ENCODE results near the gene NRXN2. TPM values are rescaled to one million over a fixed set of nuclear protein-coding genes. Genes with fewer than 3 reads are reported as not detected.

The NRXN2 gene
- total RNA-seq, 2 donors from 2014 or later, result 0.85 to 1.4 TPM

DNA sequence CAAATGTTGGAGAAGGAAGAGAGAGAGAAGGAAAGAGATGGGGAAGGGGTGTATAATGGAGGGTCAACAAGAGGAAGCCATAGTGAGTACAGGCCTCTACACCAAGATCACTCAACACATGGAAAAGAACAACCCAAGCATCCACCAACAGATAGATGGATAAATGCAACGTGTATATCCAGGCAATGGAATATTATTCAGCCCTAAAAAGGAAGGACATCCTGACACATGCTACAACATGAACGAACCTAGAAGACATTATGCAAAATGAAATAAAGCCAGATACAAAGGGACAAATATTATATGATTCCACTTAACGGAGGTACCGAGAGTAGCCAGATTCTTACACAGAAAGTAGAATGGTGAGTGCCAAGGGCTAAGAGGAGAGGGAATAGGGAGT is 59.3 kb downstream of the NRXN2 start:
- DNase-seq (ENCODE audit: low spot score), result no peak
- Histone ChIP-seq H3K9me3 (no peaks in the 10 kb centered on the region), H3K27me3 (no peaks in the 10 kb centered on the region), H3K27ac (no peak overlapping the region), H3K36me3 (no peaks in the 10 kb centered on the region), H3K4me3 (no peak overlapping the region), H3K4me1 (peaks cover 0 to 20% of the 10 kb centered on the region in 2 donors)
- TF ChIP-seq, protein P1, sequence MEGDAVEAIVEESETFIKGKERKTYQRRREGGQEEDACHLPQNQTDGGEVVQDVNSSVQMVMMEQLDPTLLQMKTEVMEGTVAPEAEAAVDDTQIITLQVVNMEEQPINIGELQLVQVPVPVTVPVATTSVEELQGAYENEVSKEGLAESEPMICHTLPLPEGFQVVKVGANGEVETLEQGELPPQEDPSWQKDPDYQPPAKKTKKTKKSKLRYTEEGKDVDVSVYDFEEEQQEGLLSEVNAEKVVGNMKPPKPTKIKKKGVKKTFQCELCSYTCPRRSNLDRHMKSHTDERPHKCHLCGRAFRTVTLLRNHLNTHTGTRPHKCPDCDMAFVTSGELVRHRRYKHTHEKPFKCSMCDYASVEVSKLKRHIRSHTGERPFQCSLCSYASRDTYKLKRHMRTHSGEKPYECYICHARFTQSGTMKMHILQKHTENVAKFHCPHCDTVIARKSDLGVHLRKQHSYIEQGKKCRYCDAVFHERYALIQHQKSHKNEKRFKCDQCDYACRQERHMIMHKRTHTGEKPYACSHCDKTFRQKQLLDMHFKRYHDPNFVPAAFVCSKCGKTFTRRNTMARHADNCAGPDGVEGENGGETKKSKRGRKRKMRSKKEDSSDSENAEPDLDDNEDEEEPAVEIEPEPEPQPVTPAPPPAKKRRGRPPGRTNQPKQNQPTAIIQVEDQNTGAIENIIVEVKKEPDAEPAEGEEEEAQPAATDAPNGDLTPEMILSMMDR (IDR thresholded peaks at IDR 0.05), result no peak

DNA sequence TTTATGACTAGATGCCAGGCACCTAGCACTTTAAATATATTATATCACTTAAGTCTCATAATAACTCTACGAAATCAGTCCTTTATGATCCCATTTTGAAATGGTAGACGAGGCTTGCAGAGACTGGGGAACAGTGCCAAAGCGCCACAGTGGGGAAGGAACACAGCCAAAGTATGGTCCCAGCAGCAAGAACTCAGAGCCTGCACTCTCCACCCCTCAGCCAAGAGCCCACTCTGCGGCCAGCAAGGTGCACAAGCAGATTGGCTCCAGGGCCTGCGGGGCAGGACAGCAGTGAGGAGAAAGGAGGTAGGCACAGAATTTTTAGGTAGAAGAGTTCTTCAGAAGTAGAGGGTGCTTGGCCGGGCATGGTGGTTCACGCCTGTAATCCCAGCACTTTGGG is 61.4 kb downstream of the NRXN2 start:
- no peaks in the 10 kb centered on the region for H3K27me3 ChIP-seq
- H3K27ac ChIP-seq, result peak overlapping the region in 1 of 2 donors; percentile 30
- no peak for DNase-seq (ENCODE audit: low spot score)
- no peak overlapping the region for H3K4me3 ChIP-seq
- H3K9me3 ChIP-seq, result no peaks in the 10 kb centered on the region
- TF ChIP-seq, protein P1 (IDR thresholded peaks at IDR 0.05), result no peak
- H3K36me3 ChIP-seq, result no peaks in the 10 kb centered on the region
- peaks cover 0 to 20% of the 10 kb centered on the region in 2 donors for H3K4me1 ChIP-seq

DNA sequence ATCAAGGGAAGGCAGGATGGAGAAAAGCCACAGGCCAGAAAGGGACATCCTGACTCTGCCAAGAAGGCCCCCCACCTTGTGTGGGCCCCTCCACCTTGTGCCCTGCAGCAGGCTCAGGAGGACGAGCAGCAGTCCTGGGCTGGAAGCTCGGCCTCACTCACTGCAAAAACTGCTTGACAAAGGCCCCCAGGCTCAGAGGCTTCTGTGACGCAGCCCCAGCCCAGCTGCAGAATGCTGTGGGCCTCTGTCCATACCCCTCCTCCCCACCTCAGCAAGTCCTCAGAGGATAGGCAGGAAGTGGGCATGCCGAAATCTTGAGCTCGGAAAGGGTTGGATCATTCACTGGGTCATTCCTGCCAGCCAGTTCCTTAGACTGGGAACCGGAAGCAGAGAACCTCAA is 61.9 kb downstream of the NRXN2 start:
- peak overlapping the region in 1 of 2 donors; percentile 25 for H3K4me3 ChIP-seq
- no peaks in the 10 kb centered on the region for H3K36me3 ChIP-seq
- DNase-seq (ENCODE audit: low spot score), result peak; percentile 71
- no peaks in the 10 kb centered on the region for H3K27me3 ChIP-seq
- peaks cover 0 to 20% of the 10 kb centered on the region in 2 donors for H3K4me1 ChIP-seq
- H3K27ac ChIP-seq, result peak overlapping the region in 1 of 2 donors; percentile 30
- TF ChIP-seq, protein P1 (IDR thresholded peaks at IDR 0.05), result no peak
- H3K9me3 ChIP-seq, result no peaks in the 10 kb centered on the region

DNA sequence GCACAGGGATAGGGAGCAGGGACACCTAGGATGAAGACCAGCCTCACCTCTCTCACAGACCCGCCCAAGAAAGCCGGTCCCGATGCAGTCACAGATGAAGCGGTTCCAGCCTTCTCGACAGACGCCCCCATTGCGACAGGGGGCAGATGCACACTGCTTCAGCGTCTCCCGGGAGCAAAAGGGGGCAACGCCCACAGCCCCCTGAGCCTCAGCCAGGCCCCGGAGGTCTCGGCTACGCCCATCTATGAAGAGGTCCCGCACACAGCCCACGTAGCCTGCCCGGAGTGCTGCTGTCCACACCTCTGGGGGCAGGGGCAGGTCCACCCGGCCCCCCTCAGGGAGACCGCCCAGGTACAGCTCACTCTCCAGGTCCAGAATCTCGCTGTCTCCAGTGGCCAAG is 62.3 kb downstream of the NRXN2 start:
- Histone ChIP-seq H3K36me3 (no peaks in the 10 kb centered on the region), H3K4me1 (peaks cover 0 to 20% of the 10 kb centered on the region in 2 donors), H3K9me3 (no peaks in the 10 kb centered on the region), H3K27me3 (no peaks in the 10 kb centered on the region), H3K27ac (no peak overlapping the region), H3K4me3 (peak overlapping the region in 1 of 2 donors; percentile 25)
- DNase-seq (ENCODE audit: low spot score), result no peak
- TF ChIP-seq, protein P1 (IDR thresholded peaks at IDR 0.05), result no peak

DNA sequence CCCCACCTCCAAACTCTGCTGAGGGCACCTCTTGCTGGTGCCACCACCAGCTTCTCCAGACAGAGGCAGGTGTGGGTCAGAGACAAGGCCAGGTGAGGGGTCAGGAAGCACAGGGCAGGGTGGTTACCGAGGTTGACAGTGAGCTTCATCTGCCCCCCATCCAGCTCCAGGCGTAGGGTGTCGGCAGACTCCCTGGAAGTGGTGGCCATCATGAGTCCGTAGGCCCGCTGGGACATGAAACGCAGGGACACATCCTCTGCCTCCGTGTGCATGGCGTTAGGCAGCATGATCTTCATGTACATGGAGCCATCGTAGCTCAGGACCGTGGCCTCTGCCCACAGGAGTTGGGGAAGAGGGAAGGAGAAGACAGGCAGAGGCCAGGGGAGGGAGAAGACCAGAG is 62.8 kb downstream of the NRXN2 start:
- Histone ChIP-seq H3K27ac (no peak overlapping the region), H3K4me3 (peak overlapping the region in 1 of 2 donors; percentile 25), H3K27me3 (no peaks in the 10 kb centered on the region), H3K4me1 (peaks cover 0 to 20% of the 10 kb centered on the region in 2 donors), H3K36me3 (no peaks in the 10 kb centered on the region), H3K9me3 (no peaks in the 10 kb centered on the region)
- TF ChIP-seq, protein P1 (IDR thresholded peaks at IDR 0.05), result no peak
- no peak for DNase-seq (ENCODE audit: low spot score)

Measured in right atrium auricular region (tissue), 2 donors.